Endothelial cell of umbilical vein (primary cell): ENCODE measurements around the gene LHPP. TPM values are rescaled to one million over a fixed set of nuclear protein-coding genes. Genes with fewer than 3 reads are reported as not detected.
A peak's percentile ranks its signal among the peaks of the same experiment; 100 is the strongest.

Source experiments
- BruUV-seq: library from RNA; stranded (reverse); fragments of 400-500 nt; replicated peaks from 2 replicates; lab custom pipeline; 2021; lab: Mats Ljungman, UMichigan
- CTCF ChIA-PET: fragments of 300-600, 350-600 bp; sonication (Branson Sonifier 250); formaldehyde crosslinking; loops from one replicate; lab custom pipeline; 2021; ENCODE audit warnings: antibody characterized with exemption, inconsistent platforms; lab: Charles Lee
- POLR2A ChIA-PET: fragments of 300-600, 350-600 bp; sonication (Branson Sonifier 250); formaldehyde crosslinking; loops from one replicate; lab custom pipeline; 2021; ENCODE audit warnings: antibody characterized with exemption, inconsistent platforms; lab: Charles Lee
- DNase-seq: peaks from one replicate; pipeline ENCODE4 v3.0.0-alpha.2; 2011; ENCODE audit warnings: low read depth, low spot score
- FAIRE-seq: peaks from 2 replicates; lab custom pipeline; 2011; peaks lifted over from hg19 to GRCh38; lab: Jason Lieb, UNC
- H2AFZ ChIP-seq: 2 replicates; pipeline ENCODE4 v1.6.0; 2012; ENCODE audit warnings: low read depth, low read length, control low read depth, inconsistent platforms
- H3K27ac ChIP-seq: 2 replicates; pipeline ENCODE4 v1.5.1; 2011; ENCODE audit warnings: low read depth, mild to moderate bottlenecking, control low read depth, low read length, moderate library complexity; ENCODE audit not compliant: insufficient read depth
- H3K27me3 ChIP-seq, 2 experiments: 2 replicates each; pipeline versions ENCODE4 v1.6.0 to v1.6.1; 2011; ENCODE audit warnings: low read length in 2 of 2, mixed read lengths in 1 of 2; ENCODE audit not compliant: control insufficient read depth in 2 of 2, insufficient read depth in 2 of 2
- H3K36me3 ChIP-seq, 2 experiments: 2 replicates in 1 of 2; 3 replicates in 1 of 2; pipeline ENCODE4 v1.5.1; 2011; ENCODE audit warnings: low read length in 2 of 2, mild to moderate bottlenecking in 1 of 2, moderate library complexity in 1 of 2; ENCODE audit not compliant: control insufficient read depth in 2 of 2, insufficient read depth in 2 of 2; ENCODE audit errors: extremely low read depth in 1 of 2
- H3K4me1 ChIP-seq: 3 replicates; pipeline ENCODE4 v1.5.1; 2011; ENCODE audit warnings: mild to moderate bottlenecking, low read length; ENCODE audit not compliant: control insufficient read depth, insufficient read depth; ENCODE audit errors: extremely low read depth
- H3K4me2 ChIP-seq: 2 replicates; pipeline ENCODE4 v1.6.1; 2011; ENCODE audit warnings: low read length, control low read depth, mixed read lengths; ENCODE audit not compliant: insufficient read depth
- H3K4me3 ChIP-seq, 3 experiments: fragments of 200-600 bp in 1 of 3; sonication (generic), shearing (Covaris generic) in 1 of 3; replicated peaks in 1 of 3; 2 replicates each; pipeline ENCODE4 v1.5.1; 2011 to 2016; ENCODE audit warnings: control low read depth in 3 of 3, low read length in 3 of 3, mild to moderate bottlenecking in 2 of 3, inconsistent platforms in 1 of 3, low read depth in 1 of 3, moderate library complexity in 1 of 3; ENCODE audit not compliant: insufficient read depth in 1 of 3
- H3K79me2 ChIP-seq: 2 replicates; pipeline ENCODE4 v1.6.0; 2012; ENCODE audit warnings: low read length, inconsistent platforms; ENCODE audit not compliant: control insufficient read depth, insufficient read depth
- H3K9ac ChIP-seq: replicated peaks from 2 replicates; pipeline ENCODE3; 2011; ENCODE audit warnings: low read length, control low read depth; ENCODE audit not compliant: insufficient read depth; ENCODE audit errors: extremely low read depth
- H3K9me1 ChIP-seq: replicated peaks from 3 replicates; pipeline ENCODE4 v1.6.0; 2011; ENCODE audit warnings: mild to moderate bottlenecking, low read length; ENCODE audit not compliant: control insufficient read depth, insufficient read depth; ENCODE audit errors: extremely low read depth
- H3K9me3 ChIP-seq: replicated peaks from 2 replicates; pipeline ENCODE4 v1.5.1; 2012; ENCODE audit warnings: low read length, inconsistent platforms; ENCODE audit not compliant: control insufficient read depth, insufficient read depth
- H4K20me1 ChIP-seq: replicated peaks from 2 replicates; pipeline ENCODE3; 2011; ENCODE audit warnings: mild to moderate bottlenecking, low read length; ENCODE audit not compliant: control insufficient read depth, insufficient read depth; ENCODE audit errors: extremely low read depth
- CTCF ChIP-seq, 2 donors: IDR thresholded peaks; 1 replicate in 1 of 2; 2 replicates in 1 of 2; pipeline ENCODE4 v1.5.1; 2011; ENCODE audit warnings: low read length in 2 of 2, mild to moderate bottlenecking in 2 of 2, moderate library complexity in 2 of 2, control low read depth in 1 of 2, inconsistent platforms in 1 of 2, low read depth in 1 of 2; ENCODE audit not compliant: insufficient read depth in 1 of 2; ENCODE audit errors: extremely low read depth in 1 of 2
- EZH2 ChIP-seq: IDR thresholded peaks from 2 replicates; pipeline ENCODE4 v1.6.1; 2012; ENCODE audit warnings: borderline replicate concordance, low read depth, mild to moderate bottlenecking, moderate library complexity, low read length, inconsistent platforms; ENCODE audit not compliant: severe bottlenecking
- FOS ChIP-seq: IDR thresholded peaks from 2 replicates; pipeline ENCODE4 v1.6.1; 2011; ENCODE audit warnings: mild to moderate bottlenecking, low read length, moderate library complexity, borderline replicate concordance; ENCODE audit not compliant: insufficient read depth
- GATA2 ChIP-seq: IDR thresholded peaks from 2 replicates; pipeline ENCODE4 v1.7.0; 2011; ENCODE audit warnings: low read depth, mild to moderate bottlenecking, moderate library complexity, mixed read lengths, low read length; ENCODE audit not compliant: insufficient read length, insufficient read depth
- JUN ChIP-seq: IDR thresholded peaks from 2 replicates; pipeline ENCODE4 v1.6.1; 2011; ENCODE audit warnings: borderline replicate concordance, low read depth; ENCODE audit not compliant: insufficient read length, insufficient read depth
- MAX ChIP-seq: IDR thresholded peaks from 2 replicates; pipeline ENCODE4 v1.6.1; 2011; ENCODE audit not compliant: insufficient read depth, insufficient read length
- MYC ChIP-seq: IDR thresholded peaks from one replicate; pipeline ENCODE4 v1.6.1; 2011; ENCODE audit warnings: mild to moderate bottlenecking, low read depth, low read length
- POLR2A ChIP-seq: IDR thresholded peaks from 2 replicates; pipeline ENCODE4 v1.6.1; 2012; ENCODE audit warnings: low read depth, mild to moderate bottlenecking, control low read depth, low read length
- POLR2AphosphoS5 ChIP-seq: IDR thresholded peaks from 2 replicates; pipeline ENCODE4 v1.6.1; 2012; ENCODE audit warnings: low read depth, mild to moderate bottlenecking, control low read depth, low read length, moderate library complexity; ENCODE audit not compliant: insufficient read depth
- dilution Hi-C: fragments of 300-500 bp; cut with MboI; formaldehyde crosslinking; loops from one replicate; pipeline ENCODE4 v1.15.0; 2019; ENCODE audit warnings: low sequenced_read_pairs; ENCODE audit not compliant: extremely low pct_ligation_motif_present
- intact Hi-C: fragments of 100-400 bp; cut with micrococcal nuclease; formaldehyde crosslinking; loops from one replicate; pipeline ENCODE4 v1.10.0; 2022
- polyA plus RNA-seq, 4 experiments: library from polyadenylated mRNA; depleted of rRNA in 3 of 4; stranded (reverse) in 3 of 4; unstranded in 1 of 4; fragments of >200 nt; gene quantifications; 2 replicates each; pipeline versions ENCODE4 v1.2.1 to v1.2.3, GENCODE V29; 2011 to 2012; ENCODE audit warnings: missing spikeins in 1 of 4
- total RNA-seq: library from RNA; stranded (reverse); gene quantifications from 2 replicates; pipeline ENCODE4 v1.2.3, GENCODE V29; 2021

Gene LHPP
- total and polyA plus RNA-seq, 2 donors (not counting 3 experiments of a cell fraction or from before 2014, with no cell fraction given), result 5.8 to 11.2 TPM

- Histone ChIP-seq H3K4me3 (no peak overlapping the region), H3K9me1 (no peaks in the 10 kb centered on the region), H3K79me2 (peaks cover 5% of the 10 kb centered on the region), H3K9me3 (no peaks in the 10 kb centered on the region), H3K4me2 (no peak overlapping the region), H3K4me1 (peaks cover 35% of the 10 kb centered on the region), H3K27ac (peak overlapping the region; percentile 16), H4K20me1 (no peaks in the 10 kb centered on the region), H3K36me3 (no peaks in the 10 kb centered on the region), H3K9ac (no peak overlapping the region), H2AFZ (no peak overlapping the region), H3K27me3 (no peaks in the 10 kb centered on the region)
- no TSS peak for BruUV-seq
- ChIA-PET CTCF (interaction anchor here (1.0 to 4.4 kb wide), 10 partner anchors 9 to 97 kb away, joined by 3 to 50 read pairs (median 5); no protein-coding TSS in a partner anchor), POLR2A (interaction anchor here (1.6 kb wide), 1 partner anchor 65 kb away, joined by 3 read pairs; no protein-coding TSS in a partner anchor)
- dilution Hi-C loops, result no loop called here
- intact Hi-C loops, result loop anchor here (5.0 to 10.0 kb wide), 2 partner anchors 36 to 157 kb away; partner anchors contain the start of gene ABRAXAS2
- DNase-seq (no peak), FAIRE-seq (no peak)
- TF ChIP-seq FOS, result no peak
- TF ChIP-seq GATA2, result no peak
- no peak for TF ChIP-seq EZH2
- TF ChIP-seq POLR2A, result no peak
Observed at GRCh38 chr10:124648131-124648475, 186.5 kb downstream of the LHPP start.

- Histone ChIP-seq H3K4me3 (no peak overlapping the region), H3K4me1 (peaks cover 35% of the 10 kb centered on the region), H3K9me1 (no peaks in the 10 kb centered on the region), H3K9ac (no peak overlapping the region), H3K27ac (no peak overlapping the region), H4K20me1 (no peaks in the 10 kb centered on the region), H3K36me3 (no peaks in the 10 kb centered on the region), H3K27me3 (no peaks in the 10 kb centered on the region), H3K79me2 (peaks cover 5% of the 10 kb centered on the region), H3K9me3 (no peaks in the 10 kb centered on the region), H3K4me2 (no peak overlapping the region), H2AFZ (no peak overlapping the region)
- ChIA-PET POLR2A (interaction anchor here (1.6 kb wide), 1 partner anchor 65 kb away, joined by 3 read pairs; no protein-coding TSS in a partner anchor), CTCF (interaction anchor here (0.9 to 4.4 kb wide), 11 partner anchors 10 to 260 kb away, joined by 3 to 50 read pairs (median 5); no protein-coding TSS in a partner anchor)
- dilution Hi-C loops, result no loop called here
- BruUV-seq, result no TSS peak
- TF ChIP-seq MAX (no peak), JUN (no peak), POLR2AphosphoS5 (no peak), CTCF (IDR thresholded peaks at IDR 0.05; ENCODE audit: extremely low read depth in 1 of 2, insufficient read depth in 1 of 2, low read depth in 1 of 2, low read length in 2 of 2) (no peak), POLR2A (no peak), FOS (no peak), GATA2 (no peak), EZH2 (no peak), MYC (no peak)
- intact Hi-C loops, result loop anchor here (1.0 to 10.0 kb wide), 3 partner anchors 36 to 156 kb away; partner anchors contain the start of gene ABRAXAS2
- DNase-seq, result peak; percentile 84
- FAIRE-seq, result peak; percentile 90
Observed at GRCh38 chr10:124648738-124649137, 187.1 kb downstream of the LHPP start.
